GM12874 (cell line): ENCODE data around the gene KCNT2.

Experiments
- CTCF ChIP-seq: IDR thresholded peaks from 2 replicates; pipeline ENCODE4 v1.5.1; 2011; ENCODE audit warnings: low read depth, mild to moderate bottlenecking, control low read depth, low read length, moderate library complexity; ENCODE audit not compliant: insufficient read depth

Gene KCNT2

GRCh38 chr1:196590012-196590708, 18.1 kb downstream of the KCNT2 start:
- TF ChIP-seq CTCF, result no peak

- TF ChIP-seq CTCF, result no peak
These were observed 23.5 kb downstream of the KCNT2 start for GRCh38 chr1:196584696-196585095.

GRCh38 chr1:196577386-196577785, 30.9 kb downstream of the KCNT2 start:
- no peak for TF ChIP-seq CTCF

- TF ChIP-seq CTCF, result no peak
These were observed 35.0 kb downstream of the KCNT2 start for GRCh38 chr1:196573226-196573625.

GRCh38 chr1:196567238-196567637, 41.0 kb downstream of the KCNT2 start:
- no peak for TF ChIP-seq CTCF

GRCh38 chr1:196563768-196564167, 44.5 kb downstream of the KCNT2 start:
- no peak for TF ChIP-seq CTCF

- TF ChIP-seq CTCF, result no peak
These were observed 48.9 kb downstream of the KCNT2 start for GRCh38 chr1:196559314-196559713.
